SH-SY5Y (cell line): ENCODE results near the gene FBXL16.

ENCODE experiments used
- GATA2 ChIP-seq: IDR thresholded peaks from 2 replicates; pipeline ENCODE4 v1.6.1; 2011; ENCODE audit warnings: mild to moderate bottlenecking, low read depth, low read length
- GATA3 ChIP-seq: IDR thresholded peaks from 2 replicates; pipeline ENCODE4 v1.6.1; 2011; ENCODE audit warnings: low read depth, mild to moderate bottlenecking, low read length, moderate library complexity

DNA sequence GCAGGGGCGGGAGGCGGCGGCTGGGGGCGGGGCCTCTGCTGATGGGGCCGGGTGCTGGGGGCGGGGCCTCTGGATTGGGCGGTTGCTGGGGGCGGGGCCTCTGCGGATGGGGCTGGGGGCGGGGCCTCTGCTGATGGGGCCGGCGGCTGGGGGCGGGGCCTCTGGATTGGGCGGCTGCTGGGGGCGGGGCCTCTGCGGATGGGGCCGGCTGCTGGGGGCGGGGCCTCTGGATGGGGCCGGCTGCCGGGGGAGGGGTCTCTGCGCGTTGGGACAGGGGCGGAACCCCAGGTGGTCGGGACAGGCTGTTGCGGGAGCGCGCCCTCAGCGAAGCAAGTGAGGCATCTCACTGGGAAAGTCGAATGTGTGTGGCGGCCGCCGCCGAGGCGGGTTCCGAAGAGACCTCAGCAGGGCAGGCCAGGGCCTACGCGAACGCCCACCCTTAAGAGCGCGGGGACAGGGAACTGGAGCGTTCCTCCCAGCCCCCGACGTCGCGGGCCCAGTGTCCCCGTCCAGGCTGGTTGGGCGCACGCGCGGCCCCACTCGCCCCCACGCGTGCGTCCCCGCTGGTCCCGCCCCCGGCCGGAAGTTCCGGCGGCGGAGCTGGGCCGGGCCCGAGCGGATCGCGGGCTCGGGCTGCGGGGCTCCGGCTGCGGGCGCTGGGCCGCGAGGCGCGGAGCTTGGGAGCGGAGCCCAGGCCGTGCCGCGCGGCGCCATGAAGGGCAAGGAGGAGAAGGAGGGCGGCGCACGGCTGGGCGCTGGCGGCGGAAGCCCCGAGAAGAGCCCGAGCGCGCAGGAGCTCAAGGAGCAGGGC lies 25.6 kb downstream of the FBXL16 start, which contains the start of gene STUB1:
- no peak for TF ChIP-seq GATA2
- TF ChIP-seq GATA3 = no peak
